ENCODE measurements around the gene ACACB. TPM values are rescaled to one million over a fixed set of nuclear protein-coding genes. Genes with fewer than 3 reads are reported as not detected.

Gene ACACB
- total RNA-seq, 1 experiment from 2014 or later = 26.2 TPM

GRCh38 chr12:109196332-109196731 lies 79.9 kb downstream of the ACACB start:
- POLR2A ChIA-PET = no interaction called here
- H3K27ac Mint-ChIP-seq (ENCODE audit: unreplicated experiment) = no peak overlapping the region
- H3K9me3 Mint-ChIP-seq (ENCODE audit: unreplicated experiment) = no peaks in the 10 kb centered on the region
- intact Hi-C loops (cut with micrococcal nuclease; ENCODE audit: unreplicated experiment) = loop anchor here (10.0 kb wide), 1 partner anchor 82 kb away; the partner anchor contains the start of gene ACACB
- no peak overlapping the region for H3K4me3 ChIP-seq (ENCODE audit: low read depth, low read length)
- BruUV-seq (replicated peaks) = no TSS peak
- no peak for DNase-seq
- CTCF ChIA-PET = no interaction called here
- H3K27me3 Mint-ChIP-seq (ENCODE audit: insufficient read depth, unreplicated experiment) = no peaks in the 10 kb centered on the region
- peaks cover 5% of the 10 kb centered on the region for H3K36me3 ChIP-seq (ENCODE audit: control insufficient read depth, insufficient read depth, low read length)
- no peaks in the 10 kb centered on the region for H3K4me1 Mint-ChIP-seq (ENCODE audit: low read depth, unreplicated experiment)
- no peaks in the 10 kb centered on the region for H3K27me3 ChIP-seq (replicated peaks; ENCODE audit: control insufficient read depth, insufficient read depth, low read length)
- H3K36me3 Mint-ChIP-seq (ENCODE audit: insufficient read depth, unreplicated experiment) = peaks cover 28% of the 10 kb centered on the region
- peaks cover 11% of the 10 kb centered on the region for H3K4me1 ChIP-seq
- no peaks in the 10 kb centered on the region for H3K9me3 ChIP-seq
- TF ChIP-seq CTCF (IDR thresholded peaks at IDR 0.05; ENCODE audit: insufficient read depth in 1 of 2, low read depth in 1 of 2, low read length in 1 of 2, severe bottlenecking in 1 of 2, unreplicated experiment in 1 of 2) = no peak
- H3K4me3 Mint-ChIP-seq (ENCODE audit: unreplicated experiment) = no peak overlapping the region

GRCh38 chr12:109197327-109197726 lies 80.9 kb downstream of the ACACB start:
- Mint-ChIP-seq H3K4me3 (ENCODE audit: unreplicated experiment) (no peak overlapping the region), H3K9me3 (ENCODE audit: unreplicated experiment) (no peaks in the 10 kb centered on the region), H3K27me3 (ENCODE audit: insufficient read depth, unreplicated experiment) (no peaks in the 10 kb centered on the region), H3K27ac (ENCODE audit: unreplicated experiment) (peak overlapping the region; percentile 67), H3K4me1 (ENCODE audit: low read depth, unreplicated experiment) (no peaks in the 10 kb centered on the region), H3K36me3 (ENCODE audit: insufficient read depth, unreplicated experiment) (peaks cover 28% of the 10 kb centered on the region)
- no peak for TF ChIP-seq CTCF (IDR thresholded peaks at IDR 0.05; ENCODE audit: insufficient read depth in 1 of 2, low read depth in 1 of 2, low read length in 1 of 2, severe bottlenecking in 1 of 2, unreplicated experiment in 1 of 2)
- BruUV-seq (replicated peaks) = no TSS peak
- CTCF ChIA-PET = no interaction called here
- no peak for DNase-seq
- H3K4me1 ChIP-seq = peaks cover 11% of the 10 kb centered on the region
- H3K9me3 ChIP-seq = no peaks in the 10 kb centered on the region
- POLR2A ChIA-PET = interaction anchor here (0.5 kb wide), 1 partner anchor 9 kb away, joined by 6 read pairs; no protein-coding TSS in a partner anchor
- intact Hi-C loops (cut with micrococcal nuclease; ENCODE audit: unreplicated experiment) = loop anchor here (10.0 kb wide), 1 partner anchor 83 kb away; the partner anchor contains the start of gene ACACB
- H3K27me3 ChIP-seq (replicated peaks; ENCODE audit: control insufficient read depth, insufficient read depth, low read length) = no peaks in the 10 kb centered on the region
- H3K36me3 ChIP-seq (ENCODE audit: control insufficient read depth, insufficient read depth, low read length) = peaks cover 5% of the 10 kb centered on the region; the same call in 1 of the 2 replicates
- no peak overlapping the region for H3K4me3 ChIP-seq (ENCODE audit: low read depth, low read length)

- DNase-seq = no peak
- Histone ChIP-seq H3K4me1 (peaks cover 11% of the 10 kb centered on the region), H3K36me3 (ENCODE audit: control insufficient read depth, insufficient read depth, low read length) (peaks cover 7% of the 10 kb centered on the region), H3K27me3 (replicated peaks; ENCODE audit: control insufficient read depth, insufficient read depth, low read length) (no peaks in the 10 kb centered on the region), H3K4me3 (ENCODE audit: low read depth, low read length) (no peak overlapping the region), H3K9me3 (no peaks in the 10 kb centered on the region)
- H3K27me3 Mint-ChIP-seq (ENCODE audit: insufficient read depth, unreplicated experiment) = no peaks in the 10 kb centered on the region
- no peak overlapping the region for H3K27ac Mint-ChIP-seq (ENCODE audit: unreplicated experiment)
- ChIA-PET POLR2A (no interaction called here), CTCF (interaction anchor here (0.6 kb wide), 1 partner anchor 190 kb away, joined by 3 read pairs; no protein-coding TSS in a partner anchor)
- BruUV-seq (replicated peaks) = no TSS peak
- intact Hi-C loops (cut with micrococcal nuclease; ENCODE audit: unreplicated experiment) = loop anchor here (10.0 kb wide), 1 partner anchor 85 kb away; the partner anchor contains the start of gene ACACB
- no peaks in the 10 kb centered on the region for H3K9me3 Mint-ChIP-seq (ENCODE audit: unreplicated experiment)
- H3K4me3 Mint-ChIP-seq (ENCODE audit: unreplicated experiment) = no peak overlapping the region
- TF ChIP-seq CTCF (IDR thresholded peaks at IDR 0.05; ENCODE audit: insufficient read depth in 1 of 2, low read depth in 1 of 2, low read length in 1 of 2, severe bottlenecking in 1 of 2, unreplicated experiment in 1 of 2) = no peak
- H3K4me1 Mint-ChIP-seq (ENCODE audit: low read depth, unreplicated experiment) = no peaks in the 10 kb centered on the region
- peaks cover 28% of the 10 kb centered on the region for H3K36me3 Mint-ChIP-seq (ENCODE audit: insufficient read depth, unreplicated experiment)
These were observed 82.9 kb downstream of the ACACB start for GRCh38 chr12:109199324-109199723.
